Activated T-cell treated with anti-CD3 and anti-CD28 coated beads, Interleukin-2, amount 50 U/mL, for 1 hour (primary cell): ENCODE measurements around the gene PACRG.

ENCODE experiments used
- DNase-seq: peaks from one replicate; pipeline ENCODE4 v3.0.0-alpha.2; 2020

PACRG gene

GRCh38 chr6:163187606-163188005 lies 459.8 kb downstream of the PACRG start:
- DNase-seq = no peak

- no peak for DNase-seq
Observed at GRCh38 chr6:163188746-163189145, 461.0 kb downstream of the PACRG start.

- no peak for DNase-seq
Observed at GRCh38 chr6:163189609-163190008, 461.8 kb downstream of the PACRG start.

GRCh38 chr6:163190786-163191185 lies 463.0 kb downstream of the PACRG start:
- no peak for DNase-seq

GRCh38 chr6:163191704-163192537 lies 464.1 kb downstream of the PACRG start:
- no peak for DNase-seq

- DNase-seq = no peak
Observed at GRCh38 chr6:163192591-163192990, 464.8 kb downstream of the PACRG start.

GRCh38 chr6:163193326-163193725 lies 465.6 kb downstream of the PACRG start:
- no peak for DNase-seq

- DNase-seq = no peak
Observed at GRCh38 chr6:163195721-163196691, 468.2 kb downstream of the PACRG start.

- DNase-seq = no peak
Observed at GRCh38 chr6:163197839-163198238, 470.1 kb downstream of the PACRG start.

GRCh38 chr6:163198396-163198795 lies 470.6 kb downstream of the PACRG start:
- DNase-seq = no peak

- DNase-seq = no peak
Observed at GRCh38 chr6:163199371-163199770, 471.6 kb downstream of the PACRG start.

GRCh38 chr6:163200289-163200688 lies 472.5 kb downstream of the PACRG start:
- no peak for DNase-seq

- no peak for DNase-seq
Observed at GRCh38 chr6:163200694-163201093, 472.9 kb downstream of the PACRG start.

GRCh38 chr6:163201855-163202254 lies 474.1 kb downstream of the PACRG start:
- no peak for DNase-seq

GRCh38 chr6:163206196-163206595 lies 478.4 kb downstream of the PACRG start:
- DNase-seq = no peak

GRCh38 chr6:163207431-163208383 lies 479.9 kb downstream of the PACRG start:
- no peak for DNase-seq

- DNase-seq = no peak
Observed at GRCh38 chr6:163209005-163209404, 481.2 kb downstream of the PACRG start.

- no peak for DNase-seq
Observed at GRCh38 chr6:163212123-163212522, 484.3 kb downstream of the PACRG start.

- no peak for DNase-seq
Observed at GRCh38 chr6:163214259-163214658, 486.5 kb downstream of the PACRG start.

GRCh38 chr6:163218361-163218894 lies 490.7 kb downstream of the PACRG start:
- no peak for DNase-seq

GRCh38 chr6:163226181-163226835 lies 498.5 kb downstream of the PACRG start:
- DNase-seq = no peak
